ENCODE results near the gene GLT8D2. TPM values are rescaled to one million over a fixed set of nuclear protein-coding genes. Genes with fewer than 3 reads are reported as not detected.

The GLT8D2 gene
- total and polyA plus RNA-seq, 7 experiments from 2014 or later: 0.15 to 0.43 TPM; not detected in 5

DNA sequence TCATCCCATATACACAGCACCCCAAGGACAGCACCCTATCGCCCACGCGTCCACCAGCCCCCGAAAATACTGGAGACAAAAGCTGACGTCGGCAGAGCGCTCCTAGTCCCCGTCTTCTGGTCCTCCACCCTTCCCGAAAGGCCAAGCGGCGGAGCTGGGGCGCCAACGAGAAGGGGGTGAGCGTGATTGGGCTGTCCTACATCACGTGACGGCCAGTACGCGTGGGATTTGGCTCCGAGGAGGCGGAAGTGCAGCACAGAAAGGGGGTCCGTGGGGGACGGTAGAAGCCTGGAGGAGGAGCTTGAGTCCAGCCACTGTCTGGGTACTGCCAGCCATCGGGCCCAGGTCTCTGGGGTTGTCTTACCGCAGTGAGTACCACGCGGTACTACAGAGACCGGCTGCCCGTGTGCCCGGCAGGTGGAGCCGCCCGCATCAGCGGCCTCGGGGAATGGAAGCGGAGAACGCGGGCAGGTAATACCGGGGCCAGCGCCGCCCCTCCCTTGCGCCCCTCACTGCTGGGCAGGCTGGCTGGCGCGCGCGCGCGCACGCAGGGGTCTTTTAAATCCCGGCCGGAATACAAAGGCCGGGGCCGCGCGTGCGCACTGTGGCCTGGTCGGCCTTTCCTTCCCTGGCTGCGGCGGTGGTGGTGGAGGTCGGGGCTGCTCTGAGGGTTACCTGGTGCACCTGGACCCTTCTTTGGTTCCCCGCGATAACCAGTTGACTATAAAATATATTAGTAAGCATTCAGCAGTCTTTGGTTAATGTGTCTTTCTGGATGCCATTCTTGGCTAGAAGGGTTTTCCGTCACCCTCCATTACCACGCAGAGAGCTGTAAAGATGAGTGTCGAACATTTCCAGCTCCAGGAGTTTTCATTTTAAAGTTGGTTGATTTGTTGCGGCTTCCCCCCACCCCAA lies 84.1 kb downstream of the GLT8D2 start, which contains the start of gene TDG:
Gene TDG, plus strand, starts transcription at position 283 of the 915 bp plus-strand sequence. Its CDS starts 166 bp downstream, at position 449.
- Mint-ChIP-seq H3K27me3 (no peaks in the 10 kb centered on the region), H3K36me3 (peaks cover 0 to 10% (median 3%) of the 10 kb centered on the region in 5 donors), H3K4me1 (peaks cover 34 to 68% (median 57%) of the 10 kb centered on the region in 7 donors), H3K27ac (peak within 1 kb of the TSS; percentile 96 to 100 (median 99)), H3K4me3 (peak within 1 kb of the TSS; percentile 92 to 99 (median 97)), H3K9me3 (peaks cover 0 to 3% (median 0%) of the 10 kb centered on the region in 11 donors)
- ATAC-seq (peak; percentile 97), DNase-seq (peak; percentile 81 to 97 (median 95))
- H3K27ac ChIP-seq (ENCODE audit: low read depth, low read length): peak within 1 kb of the TSS; percentile 94
- POLR2A ChIA-PET: interaction anchor here (0.5 to 9.4 kb wide), 26 partner anchors 8 to 1141 kb away, joined by 3 to 165 read pairs (median 4); partner anchors contain the start of genes HCFC2, HSP90B1, NFYB and NT5DC3
- CTCF ChIA-PET: interaction anchor here (0.6 to 1.8 kb wide), 9 partner anchors 10 to 143 kb away, joined by 3 to 11 read pairs (median 5); a partner anchor contains a TSS
- H3K4me3 ChIP-seq (ENCODE audit: low read length): peak within 1 kb of the TSS; percentile 87
- H3K4me1 ChIP-seq (ENCODE audit: control insufficient read depth in 2 of 2, insufficient read depth in 2 of 2, low read length in 2 of 2): peaks cover 31 to 41% of the 10 kb centered on the region in 2 donors
- intact Hi-C loops (cut with micrococcal nuclease): loop anchor here (1.0 to 10.0 kb wide), 14 partner anchors 9 to 1904 kb away; partner anchors contain the start of genes NT5DC3 (in 2 of the 2), APPL2 (in 1 of the 2), C12orf75 (in 1 of the 2) and HCFC2 (in 1 of the 2)
- peaks cover 0 to 14% (median 0%) of the 10 kb centered on the region in 3 experiments for H3K36me3 ChIP-seq (ENCODE audit: control insufficient read depth in 2 of 3, insufficient read depth in 3 of 3, low read length in 3 of 3)
- H3K27me3 ChIP-seq (ENCODE audit: control insufficient read depth in 2 of 2, insufficient read depth in 2 of 2, low read length in 2 of 2): no peaks in the 10 kb centered on the region
- no peaks in the 10 kb centered on the region for H3K9me3 ChIP-seq (ENCODE audit: control insufficient read depth in 2 of 3, low read length in 3 of 3)

DNA sequence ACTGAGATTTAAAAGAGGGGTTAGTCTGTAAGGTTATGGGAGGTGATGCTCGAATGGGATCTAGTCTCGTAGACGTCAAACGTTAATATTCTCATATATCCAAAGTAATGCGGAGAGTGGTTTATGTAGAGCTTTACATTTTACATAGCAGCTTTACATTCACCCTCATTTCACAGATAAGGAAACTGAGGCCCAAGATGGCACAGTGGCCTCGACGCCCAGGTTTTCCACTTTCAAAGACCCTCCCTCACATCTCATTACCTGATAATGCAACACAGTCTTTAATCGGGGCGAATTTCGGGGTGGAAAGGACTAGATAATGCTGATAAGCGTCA lies 84.8 kb downstream of the GLT8D2 start:
- Histone ChIP-seq H3K9me3 (ENCODE audit: control insufficient read depth in 2 of 3, low read length in 3 of 3) (no peaks in the 10 kb centered on the region), H3K4me1 (ENCODE audit: control insufficient read depth in 2 of 2, insufficient read depth in 2 of 2, low read length in 2 of 2) (peaks cover 31 to 40% of the 10 kb centered on the region in 2 donors), H3K27ac (ENCODE audit: low read depth, low read length) (peak overlapping the region; percentile 94), H3K36me3 (ENCODE audit: control insufficient read depth in 2 of 3, insufficient read depth in 3 of 3, low read length in 3 of 3) (peaks cover 0 to 14% (median 0%) of the 10 kb centered on the region in 3 experiments), H3K4me3 (ENCODE audit: low read length) (peak overlapping the region; percentile 87), H3K27me3 (ENCODE audit: control insufficient read depth in 2 of 2, insufficient read depth in 2 of 2, low read length in 2 of 2) (no peaks in the 10 kb centered on the region)
- Mint-ChIP-seq H3K27me3 (no peaks in the 10 kb centered on the region), H3K4me1 (peaks cover 34 to 62% (median 54%) of the 10 kb centered on the region in 7 donors), H3K27ac (peak overlapping the region; percentile 96 to 100 (median 99)), H3K9me3 (peaks cover 0 to 3% (median 0%) of the 10 kb centered on the region in 11 donors), H3K4me3 (peak overlapping the region; percentile 92 to 99 (median 97)), H3K36me3 (peaks cover 0 to 10% (median 3%) of the 10 kb centered on the region in 5 donors)
- ATAC-seq (no peak), DNase-seq (no peak)
- intact Hi-C loops (cut with micrococcal nuclease): loop anchor here (1.0 to 10.0 kb wide), 14 partner anchors 8 to 1903 kb away; partner anchors contain the start of genes NT5DC3 (in 2 of the 2), APPL2 (in 1 of the 2), C12orf75 (in 1 of the 2) and HCFC2 (in 1 of the 2)
- CTCF ChIA-PET: interaction anchor here (0.6 to 1.8 kb wide), 9 partner anchors 9 to 144 kb away, joined by 3 to 11 read pairs (median 5); a partner anchor contains a TSS
- POLR2A ChIA-PET: interaction anchor here (0.6 to 9.4 kb wide), 24 partner anchors 12 to 175 kb away, joined by 3 to 165 read pairs (median 5); partner anchors contain the start of genes HCFC2, HSP90B1, NFYB and NT5DC3

DNA sequence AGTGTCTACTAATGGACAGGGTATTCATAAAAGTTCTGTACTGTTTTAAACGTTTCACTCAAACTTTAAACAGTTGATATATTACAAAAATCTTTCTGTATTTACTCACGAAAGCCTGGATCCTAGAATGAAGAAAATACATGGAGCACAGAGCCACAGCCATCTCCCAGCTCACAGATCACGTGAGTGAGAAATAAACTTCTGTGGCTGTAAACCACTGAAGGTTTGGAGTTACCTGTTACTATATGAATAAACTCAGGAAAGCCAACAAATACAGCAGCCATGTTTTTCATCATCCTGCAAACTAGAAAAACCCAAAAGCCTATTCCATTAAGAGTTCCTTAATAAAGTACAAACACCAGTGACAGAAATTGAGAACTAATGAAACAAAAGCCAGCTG lies 85.2 kb downstream of the GLT8D2 start:
- POLR2A ChIA-PET: interaction anchor here (0.6 to 9.4 kb wide), 18 partner anchors 12 to 175 kb away, joined by 3 to 165 read pairs (median 5); partner anchors contain the start of genes HCFC2, HSP90B1, NFYB and NT5DC3
- intact Hi-C loops (cut with micrococcal nuclease): loop anchor here (1.0 to 10.0 kb wide), 14 partner anchors 8 to 1903 kb away; partner anchors contain the start of genes NT5DC3 (in 2 of the 2), APPL2 (in 1 of the 2), C12orf75 (in 1 of the 2) and HCFC2 (in 1 of the 2)
- H3K9me3 Mint-ChIP-seq: peaks cover 0 to 3% (median 0%) of the 10 kb centered on the region in 11 donors
- DNase-seq: no peak
- H3K4me1 ChIP-seq (ENCODE audit: control insufficient read depth in 2 of 2, insufficient read depth in 2 of 2, low read length in 2 of 2): peaks cover 31 to 36% of the 10 kb centered on the region in 2 donors
- H3K27me3 ChIP-seq (ENCODE audit: control insufficient read depth in 2 of 2, insufficient read depth in 2 of 2, low read length in 2 of 2): no peaks in the 10 kb centered on the region
- H3K27ac Mint-ChIP-seq: peak overlapping the region; percentile 96 to 100 (median 99)
- CTCF ChIA-PET: interaction anchor here (0.6 to 1.8 kb wide), 6 partner anchors 9 to 144 kb away, joined by 3 to 11 read pairs (median 7); a partner anchor contains a TSS
- no peaks in the 10 kb centered on the region for H3K9me3 ChIP-seq (ENCODE audit: control insufficient read depth in 2 of 3, low read length in 3 of 3)
- H3K36me3 ChIP-seq (ENCODE audit: control insufficient read depth in 2 of 3, insufficient read depth in 3 of 3, low read length in 3 of 3): peaks cover 0 to 14% (median 0%) of the 10 kb centered on the region in 3 experiments
- ATAC-seq: no peak
- peaks cover 34 to 57% (median 52%) of the 10 kb centered on the region in 7 donors for H3K4me1 Mint-ChIP-seq
- H3K4me3 Mint-ChIP-seq: peak overlapping the region; percentile 92 to 99 (median 97)
- no peaks in the 10 kb centered on the region for H3K27me3 Mint-ChIP-seq
- H3K36me3 Mint-ChIP-seq: peaks cover 0 to 10% (median 3%) of the 10 kb centered on the region in 5 donors
- peak overlapping the region; percentile 87 for H3K4me3 ChIP-seq (ENCODE audit: low read length)
- peak overlapping the region; percentile 94 for H3K27ac ChIP-seq (ENCODE audit: low read depth, low read length)

DNA sequence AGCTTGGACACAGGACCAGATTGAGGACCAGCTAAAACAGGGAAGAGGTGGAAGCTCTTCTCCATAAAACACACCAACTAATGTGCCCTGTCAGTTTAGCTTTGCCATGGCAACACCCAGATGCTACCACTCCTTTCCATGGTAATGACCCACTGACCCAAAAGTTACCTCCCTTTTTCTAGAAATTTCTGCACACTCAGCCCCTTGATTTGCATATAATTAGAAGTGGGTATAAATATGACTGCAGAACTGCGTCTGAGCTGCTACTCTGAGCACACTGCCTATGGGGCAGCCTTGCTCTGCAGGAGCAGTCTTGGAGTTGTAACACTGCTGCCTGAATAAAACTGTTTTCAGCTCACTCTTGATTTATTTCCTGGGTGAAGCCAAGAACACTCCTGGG lies 87.5 kb downstream of the GLT8D2 start:
- ChIA-PET CTCF (interaction anchor here (1.7 kb wide), 1 partner anchor 78 kb away, joined by 4 read pairs; no protein-coding TSS in a partner anchor), POLR2A (interaction anchor here (0.6 to 9.4 kb wide), 4 partner anchors 9 to 85 kb away, joined by 3 to 165 read pairs (median 66); partner anchors contain the start of gene HSP90B1)
- DNase-seq: no peak
- Mint-ChIP-seq H3K27ac (peak overlapping the region in 5 of 9 donors; percentile 4 to 75 (median 49)), H3K4me3 (peak overlapping the region in 1 of 10 donors; percentile 26), H3K9me3 (peaks cover 0 to 3% (median 0%) of the 10 kb centered on the region in 11 donors), H3K27me3 (no peaks in the 10 kb centered on the region), H3K4me1 (peaks cover 21 to 47% (median 36%) of the 10 kb centered on the region in 7 donors), H3K36me3 (peaks cover 0 to 6% (median 0%) of the 10 kb centered on the region in 5 donors)
- Histone ChIP-seq H3K4me3 (ENCODE audit: low read length) (no peak overlapping the region), H3K36me3 (ENCODE audit: control insufficient read depth in 2 of 3, insufficient read depth in 3 of 3, low read length in 3 of 3) (peaks cover 0 to 5% (median 0%) of the 10 kb centered on the region in 3 experiments), H3K4me1 (ENCODE audit: control insufficient read depth in 2 of 2, insufficient read depth in 2 of 2, low read length in 2 of 2) (peaks cover 15 to 21% of the 10 kb centered on the region in 2 donors), H3K27ac (ENCODE audit: low read depth, low read length) (no peak overlapping the region), H3K27me3 (ENCODE audit: control insufficient read depth in 2 of 2, insufficient read depth in 2 of 2, low read length in 2 of 2) (no peaks in the 10 kb centered on the region), H3K9me3 (ENCODE audit: control insufficient read depth in 2 of 3, low read length in 3 of 3) (no peaks in the 10 kb centered on the region)
- ATAC-seq: no peak
- intact Hi-C loops (cut with micrococcal nuclease): loop anchor here in 1 of 2 donors (10.0 kb wide), 1 partner anchor 1372 kb away; the partner anchor contains the start of gene C12orf75

DNA sequence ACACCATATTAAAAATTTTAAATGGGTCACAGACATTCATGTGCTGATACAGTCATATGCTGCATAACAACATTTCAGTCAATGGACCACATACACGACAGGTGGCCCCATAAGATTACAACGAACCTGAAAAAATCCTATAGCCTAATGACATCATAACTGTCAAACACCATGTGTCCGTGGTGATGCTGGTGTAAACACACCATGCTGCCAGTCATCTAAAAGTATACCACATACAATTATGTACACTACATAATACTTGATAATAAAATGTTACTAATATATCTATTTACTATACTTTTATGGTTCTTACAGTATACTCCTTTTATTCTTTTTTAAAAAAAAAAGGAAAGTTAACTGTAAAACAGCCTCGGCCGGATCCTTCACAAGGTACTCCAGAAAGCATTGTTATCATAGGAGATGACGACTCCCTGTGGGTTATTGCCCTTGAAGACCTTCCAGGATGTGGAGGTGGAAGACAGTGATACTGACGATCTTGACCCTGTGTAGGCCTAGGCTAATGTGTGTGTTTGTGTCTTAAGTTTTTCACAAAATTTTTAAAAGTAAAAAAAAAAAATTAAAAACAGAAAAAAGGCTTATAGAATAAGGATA lies 89.3 kb downstream of the GLT8D2 start:
- Histone ChIP-seq H3K9me3 (ENCODE audit: control insufficient read depth in 2 of 3, low read length in 3 of 3) (no peaks in the 10 kb centered on the region), H3K4me3 (ENCODE audit: low read length) (no peak overlapping the region), H3K4me1 (ENCODE audit: control insufficient read depth in 2 of 2, insufficient read depth in 2 of 2, low read length in 2 of 2) (peaks cover 15 to 19% of the 10 kb centered on the region in 2 donors), H3K27me3 (ENCODE audit: control insufficient read depth in 2 of 2, insufficient read depth in 2 of 2, low read length in 2 of 2) (no peaks in the 10 kb centered on the region), H3K36me3 (ENCODE audit: control insufficient read depth in 2 of 3, insufficient read depth in 3 of 3, low read length in 3 of 3) (peaks cover 0 to under 1% (median 0%) of the 10 kb centered on the region in 3 experiments), H3K27ac (ENCODE audit: low read depth, low read length) (no peak overlapping the region)
- Mint-ChIP-seq H3K27ac (peak overlapping the region in 1 of 9 donors; percentile 38), H3K9me3 (peaks cover 0 to 4% (median 0%) of the 10 kb centered on the region in 11 donors), H3K4me1 (peaks cover 19 to 49% (median 35%) of the 10 kb centered on the region in 7 donors), H3K4me3 (no peak overlapping the region), H3K36me3 (peaks cover 0 to 9% (median 0%) of the 10 kb centered on the region in 5 donors), H3K27me3 (no peaks in the 10 kb centered on the region)
- ChIA-PET CTCF (no interaction called here), POLR2A (interaction anchor here (0.6 to 9.4 kb wide), 6 partner anchors 20 to 329 kb away, joined by 3 to 124 read pairs (median 4); partner anchors contain the start of gene HSP90B1)
- DNase-seq (no peak), ATAC-seq (no peak)
- intact Hi-C loops (cut with micrococcal nuclease): loop anchor here in 1 of 2 donors (10.0 kb wide), 1 partner anchor 1374 kb away; the partner anchor contains the start of gene C12orf75
